WTC11 (cell line): ENCODE results near the gene NXPH4. TPM values are rescaled to one million over a fixed set of nuclear protein-coding genes. Genes with fewer than 3 reads are reported as not detected.

Experiments
- ARID4B ChIP-seq: sonication (generic); formaldehyde crosslinking; IDR thresholded peaks from 2 replicates; pipeline ENCODE4 v1.8.0; 2023; ENCODE audit warnings: missing genetic modification reagents, mild to moderate bottlenecking, borderline replicate concordance
- ATF1 ChIP-seq: sonication (generic); formaldehyde crosslinking; IDR thresholded peaks from 2 replicates; pipeline ENCODE4 v1.8.1; 2023; ENCODE audit warnings: mild to moderate bottlenecking, moderate library complexity, missing genetic modification reagents
- ATF6 ChIP-seq: sonication (generic); formaldehyde crosslinking; IDR thresholded peaks from 2 replicates; pipeline ENCODE4 v1.8.1; 2023; ENCODE audit warnings: mild to moderate bottlenecking, missing genetic modification reagents
- CBFB ChIP-seq: sonication (generic); formaldehyde crosslinking; IDR thresholded peaks from 2 replicates; pipeline ENCODE4 v1.8.1; 2022; ENCODE audit warnings: mild to moderate bottlenecking, low read depth, missing genetic modification reagents
- CDX4 ChIP-seq: fragments of 250-450 bp; sonication (Bioruptor Pico); IDR thresholded peaks from 2 replicates; pipeline ENCODE4 v1.9.0; 2021; ENCODE audit warnings: moderate library complexity, mild to moderate bottlenecking, inconsistent platforms, borderline replicate concordance
- CREB1 ChIP-seq: sonication (generic); formaldehyde crosslinking; IDR thresholded peaks from 2 replicates; pipeline ENCODE4 v1.8.0; 2023; ENCODE audit warnings: mild to moderate bottlenecking, missing genetic modification reagents
- CREM ChIP-seq: sonication (generic); formaldehyde crosslinking; IDR thresholded peaks from 2 replicates; pipeline ENCODE4 v1.8.1; 2022; ENCODE audit warnings: mild to moderate bottlenecking, missing genetic modification reagents, moderate library complexity
- ELF4 ChIP-seq: sonication (generic); formaldehyde crosslinking; IDR thresholded peaks from 2 replicates; pipeline ENCODE4 v1.8.1; 2022; ENCODE audit warnings: low read depth, mild to moderate bottlenecking, moderate library complexity, missing genetic modification reagents
- EMX1 ChIP-seq: fragments of 250-450 bp; sonication (Bioruptor Pico); IDR thresholded peaks from 2 replicates; pipeline ENCODE4 v1.8.0; 2021; ENCODE audit warnings: mild to moderate bottlenecking
- FOXP1 ChIP-seq: sonication (generic); formaldehyde crosslinking; IDR thresholded peaks from 2 replicates; pipeline ENCODE4 v1.8.0; 2022; ENCODE audit warnings: missing genetic modification reagents, mild to moderate bottlenecking, moderate library complexity, borderline replicate concordance
- HMGA2 ChIP-seq: fragments of 250-450 bp; sonication (Bioruptor Pico); IDR thresholded peaks from 2 replicates; pipeline ENCODE4 v1.4.0; 2021; ENCODE audit warnings: mild to moderate bottlenecking, moderate library complexity
- HMGXB4 ChIP-seq: sonication (generic); formaldehyde crosslinking; IDR thresholded peaks from 2 replicates; pipeline ENCODE4 v1.8.1; 2023; ENCODE audit warnings: mild to moderate bottlenecking, moderate library complexity, missing genetic modification reagents
- IRF1 ChIP-seq: sonication (generic); formaldehyde crosslinking; IDR thresholded peaks from 2 replicates; pipeline ENCODE4 v1.8.0; 2023; ENCODE audit warnings: missing genetic modification reagents
- KAT7 ChIP-seq: sonication (generic); formaldehyde crosslinking; IDR thresholded peaks from 2 replicates; pipeline ENCODE4 v1.8.1; 2023; ENCODE audit warnings: missing genetic modification reagents, mild to moderate bottlenecking, borderline replicate concordance
- MXD4 ChIP-seq: fragments of 250-450 bp; sonication (Bioruptor Pico); IDR thresholded peaks from 2 replicates; pipeline ENCODE4 v1.8.0; 2021; ENCODE audit warnings: mild to moderate bottlenecking, moderate library complexity, borderline replicate concordance
- NFYB ChIP-seq: sonication (generic); formaldehyde crosslinking; conservative IDR thresholded peaks from 2 replicates; pipeline ENCODE4 v1.8.0; 2022; ENCODE audit warnings: low read depth, missing genetic modification reagents
- NR3C1 ChIP-seq: sonication (generic); formaldehyde crosslinking; conservative IDR thresholded peaks from 2 replicates; pipeline ENCODE4 v1.8.1; 2023; ENCODE audit warnings: low read depth, mild to moderate bottlenecking, missing genetic modification reagents
- PRDM15 ChIP-seq: sonication (generic); formaldehyde crosslinking; IDR thresholded peaks from 2 replicates; pipeline ENCODE4 v1.8.0; 2022; ENCODE audit warnings: missing genetic modification reagents
- PRRX2 ChIP-seq: fragments of 250-450 bp; sonication (Bioruptor Pico); IDR thresholded peaks from 2 replicates; pipeline ENCODE4 v1.8.0; 2021; ENCODE audit warnings: mild to moderate bottlenecking
- SMAD3 ChIP-seq: sonication (generic); formaldehyde crosslinking; IDR thresholded peaks from 2 replicates; pipeline ENCODE4 v1.8.0; 2022; ENCODE audit warnings: missing genetic modification reagents, mild to moderate bottlenecking, borderline replicate concordance
- SMAD4 ChIP-seq: sonication (generic); formaldehyde crosslinking; IDR thresholded peaks from 2 replicates; pipeline ENCODE4 v1.8.0; 2022; ENCODE audit warnings: mild to moderate bottlenecking, missing genetic modification reagents
- TP53 ChIP-seq: sonication (generic); formaldehyde crosslinking; IDR thresholded peaks from 2 replicates; pipeline ENCODE4 v1.8.1; 2023; ENCODE audit warnings: mild to moderate bottlenecking, missing genetic modification reagents
- ZNF232 ChIP-seq: sonication (generic); formaldehyde crosslinking; IDR thresholded peaks from 2 replicates; pipeline ENCODE4 v1.8.0; 2022; ENCODE audit warnings: mild to moderate bottlenecking, missing genetic modification reagents
- ZNF263 ChIP-seq: sonication (generic); formaldehyde crosslinking; IDR thresholded peaks from 2 replicates; pipeline ENCODE4 v1.8.1; 2022; ENCODE audit warnings: low read depth, mild to moderate bottlenecking, moderate library complexity, missing genetic modification reagents
- ZNF416 ChIP-seq: fragments of 250-450 bp; sonication (Bioruptor Pico); IDR thresholded peaks from 2 replicates; pipeline ENCODE4 v1.9.0; 2021; ENCODE audit warnings: mild to moderate bottlenecking, inconsistent platforms
- ZNF423 ChIP-seq: fragments of 250-450 bp; sonication (Bioruptor Pico); IDR thresholded peaks from 2 replicates; pipeline ENCODE4 v2.1.2; 2022; ENCODE audit warnings: mild to moderate bottlenecking, moderate library complexity
- ZNF671 ChIP-seq: fragments of 250-450 bp; sonication (Bioruptor Pico); IDR thresholded peaks from 2 replicates; pipeline ENCODE4 v1.8.0; 2021; ENCODE audit warnings: mild to moderate bottlenecking
- total RNA-seq: library from RNA; stranded (reverse); gene quantifications from 3 replicates; pipeline ENCODE4 v1.2.3, GENCODE V29; 2021

The NXPH4 gene
- total RNA-seq, 1 experiment from 2014 or later, result 4.9 TPM

- TF ChIP-seq HMGXB4 (CRISPR knock-in tag), result no peak
- TF ChIP-seq ZNF416 (CRISPR knock-in tag), result peak; percentile 83
- no peak for TF ChIP-seq ZNF423 (CRISPR knock-in tag)
- no peak for TF ChIP-seq HMGA2 (CRISPR knock-in tag)
- TF ChIP-seq PRDM15, result 0 out of 2 replicates have a peak, but pooled peaks have one; percentile 11
- no peak for TF ChIP-seq MXD4
- no peak for TF ChIP-seq SMAD3 (CRISPR knock-in tag)
- TF ChIP-seq EMX1 (CRISPR knock-in tag), result 0 out of 2 replicates have a peak, but pooled peaks have one; percentile 76
- TF ChIP-seq NR3C1, result no peak
- TF ChIP-seq ELF4 (CRISPR knock-in tag), result no peak
- TF ChIP-seq NFYB, result no peak
- TF ChIP-seq KAT7 (CRISPR knock-in tag), result no peak
- no peak for TF ChIP-seq ARID4B (CRISPR knock-in tag)
- TF ChIP-seq ZNF671, result peak; percentile 78; the same call in 1 of the 2 replicates
- peak; percentile 49; the same call in 1 of the 2 replicates for TF ChIP-seq FOXP1
- no peak for TF ChIP-seq ZNF232 (CRISPR knock-in tag)
- no peak for TF ChIP-seq ATF1 (CRISPR knock-in tag)
- no peak for TF ChIP-seq IRF1
- TF ChIP-seq PRRX2, result peak; percentile 82
- no peak for TF ChIP-seq SMAD4 (CRISPR knock-in tag)
- no peak for TF ChIP-seq CDX4 (CRISPR knock-in tag)
- TF ChIP-seq CBFB (CRISPR knock-in tag), result no peak
- TF ChIP-seq CREB1 (CRISPR knock-in tag), result no peak
- no peak for TF ChIP-seq ZNF263 (CRISPR knock-in tag)
- TF ChIP-seq TP53, result no peak
- no peak for TF ChIP-seq CREM (CRISPR knock-in tag)
- no peak for TF ChIP-seq ATF6 (CRISPR knock-in tag)
Measured at GRCh38 chr12:57235017-57235727, 18.6 kb downstream of the NXPH4 start (continued).
